C4-2B (cell line): ENCODE measurements around the gene TXNDC11.

ENCODE experiments used
- H3K27ac ChIP-seq: fragments of 450-650 bp; 2 replicates; pipeline ENCODE4 v1.5.1; 2017
- ZFX ChIP-seq: fragments of 450-650 bp; IDR thresholded peaks from 2 replicates; pipeline ENCODE4 v1.6.1; 2017
- TF ChIP-seq, protein P1 (sequence below): fragments of 450-650 bp; conservative IDR thresholded peaks from 2 replicates; pipeline ENCODE4 v1.5.1; 2017; ENCODE audit warnings: mild to moderate bottlenecking

The TXNDC11 gene

DNA sequence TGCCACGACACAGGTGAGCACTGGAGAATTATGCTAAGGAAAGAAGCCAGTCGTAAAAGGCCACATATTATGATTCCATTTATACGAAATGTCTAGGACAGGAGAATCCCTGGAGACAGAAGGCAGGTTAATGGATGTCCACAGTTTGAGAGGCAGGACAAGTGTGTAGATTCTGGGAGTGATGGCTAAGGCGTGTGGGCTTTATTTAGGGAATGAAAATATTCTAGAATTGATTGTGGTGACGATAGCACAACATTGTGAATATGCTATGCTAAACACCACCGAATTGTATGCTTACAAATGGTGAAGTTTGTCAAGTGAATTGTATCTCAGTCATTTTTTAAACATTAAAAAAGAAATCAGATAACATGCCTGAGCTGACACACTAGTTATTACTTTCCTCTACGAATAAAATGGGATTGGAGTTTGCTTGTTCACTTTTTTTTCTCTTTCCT, 5.3 kb upstream of the TXNDC11 start:
- TF ChIP-seq, protein P1, sequence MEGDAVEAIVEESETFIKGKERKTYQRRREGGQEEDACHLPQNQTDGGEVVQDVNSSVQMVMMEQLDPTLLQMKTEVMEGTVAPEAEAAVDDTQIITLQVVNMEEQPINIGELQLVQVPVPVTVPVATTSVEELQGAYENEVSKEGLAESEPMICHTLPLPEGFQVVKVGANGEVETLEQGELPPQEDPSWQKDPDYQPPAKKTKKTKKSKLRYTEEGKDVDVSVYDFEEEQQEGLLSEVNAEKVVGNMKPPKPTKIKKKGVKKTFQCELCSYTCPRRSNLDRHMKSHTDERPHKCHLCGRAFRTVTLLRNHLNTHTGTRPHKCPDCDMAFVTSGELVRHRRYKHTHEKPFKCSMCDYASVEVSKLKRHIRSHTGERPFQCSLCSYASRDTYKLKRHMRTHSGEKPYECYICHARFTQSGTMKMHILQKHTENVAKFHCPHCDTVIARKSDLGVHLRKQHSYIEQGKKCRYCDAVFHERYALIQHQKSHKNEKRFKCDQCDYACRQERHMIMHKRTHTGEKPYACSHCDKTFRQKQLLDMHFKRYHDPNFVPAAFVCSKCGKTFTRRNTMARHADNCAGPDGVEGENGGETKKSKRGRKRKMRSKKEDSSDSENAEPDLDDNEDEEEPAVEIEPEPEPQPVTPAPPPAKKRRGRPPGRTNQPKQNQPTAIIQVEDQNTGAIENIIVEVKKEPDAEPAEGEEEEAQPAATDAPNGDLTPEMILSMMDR, result no peak
- H3K27ac ChIP-seq, result no peak overlapping the region

DNA sequence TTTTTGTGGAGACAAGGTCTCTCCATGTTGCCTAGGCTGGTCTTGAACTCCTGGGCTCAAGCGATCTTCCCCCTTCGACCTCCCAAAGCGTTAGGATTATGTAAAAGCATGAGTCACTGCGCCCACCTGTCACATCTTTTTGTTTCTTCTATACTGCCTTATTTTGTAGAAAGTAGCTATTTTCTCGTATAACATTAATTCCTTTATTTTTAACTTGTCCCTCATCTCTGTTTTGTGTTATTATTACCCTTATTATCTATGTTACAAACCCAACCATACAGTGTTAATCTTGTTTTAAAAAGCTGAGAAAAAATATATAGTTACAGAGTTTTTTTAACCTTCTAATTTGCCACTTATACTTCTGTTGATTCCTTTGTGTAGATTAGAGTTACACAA, 1.4 kb upstream of the TXNDC11 start:
- H3K27ac ChIP-seq, result peak overlapping the region; percentile 98
- TF ChIP-seq ZFX, result no peak
- TF ChIP-seq, protein P1, result no peak

DNA sequence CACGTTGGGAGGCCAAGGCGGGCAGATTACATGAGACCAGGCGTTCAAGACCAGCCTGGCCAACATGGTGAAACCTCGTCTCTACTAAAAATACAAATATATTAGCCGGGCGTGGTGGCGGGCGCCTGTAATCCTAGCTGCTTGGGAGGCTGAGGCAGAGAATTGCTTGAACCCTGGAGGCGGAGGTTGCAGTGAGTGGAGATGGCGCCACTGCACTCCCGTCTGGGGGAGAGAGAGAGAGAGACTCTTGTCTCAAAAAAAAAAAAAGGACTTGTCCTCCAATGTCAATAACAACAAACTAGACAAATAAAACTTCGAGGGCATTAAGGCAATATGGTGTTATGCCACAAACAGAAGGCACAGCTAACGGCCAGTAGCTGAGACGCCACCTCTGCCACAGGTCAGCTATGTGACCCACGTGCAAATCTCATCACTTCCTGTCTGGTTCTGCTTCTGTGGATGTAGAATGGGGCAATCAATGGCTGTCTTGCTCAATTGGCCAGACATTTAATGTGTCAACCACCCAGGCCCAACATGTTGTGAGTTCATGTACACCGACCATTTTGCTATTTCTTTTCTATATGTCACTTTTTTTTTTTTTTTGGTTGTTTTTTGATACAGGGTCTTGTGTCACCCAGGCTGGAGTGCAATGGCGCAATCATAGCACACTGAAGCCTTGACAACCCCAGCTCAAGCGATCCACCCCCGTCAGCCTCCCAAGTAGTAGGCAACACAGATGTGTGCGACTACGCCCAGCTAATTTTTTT, 834 bp upstream of the TXNDC11 start:
- H3K27ac ChIP-seq, result peak overlapping the region; percentile 98
- TF ChIP-seq, protein P1, result no peak
- TF ChIP-seq ZFX, result no peak

DNA sequence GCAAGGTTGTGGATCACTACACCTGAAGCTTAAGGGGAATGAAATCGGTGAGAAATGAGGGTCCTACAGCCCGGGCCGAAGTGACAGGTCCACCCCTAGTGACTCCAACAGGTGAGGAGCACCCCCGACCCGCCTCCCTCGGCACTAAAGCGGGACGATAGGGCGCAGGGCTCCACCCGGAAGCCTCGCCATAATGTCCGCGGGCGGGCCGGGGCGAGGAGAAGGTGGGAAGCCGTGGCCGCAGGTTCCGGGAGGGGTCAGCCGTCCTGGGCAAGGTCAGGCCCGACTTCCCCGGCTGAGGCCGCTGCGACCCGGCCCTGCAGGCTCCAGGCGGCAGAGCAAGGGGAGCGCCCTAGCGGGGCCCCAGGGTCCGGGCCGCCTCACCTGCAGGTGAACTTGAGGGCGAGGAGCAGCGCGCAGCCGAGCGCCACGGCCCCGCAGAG, 543 bp downstream of the TXNDC11 start:
- peak overlapping the region; percentile 98 for H3K27ac ChIP-seq
- no peak for TF ChIP-seq ZFX
- TF ChIP-seq, protein P1, result no peak; the same call in 1 of the 2 replicates

DNA sequence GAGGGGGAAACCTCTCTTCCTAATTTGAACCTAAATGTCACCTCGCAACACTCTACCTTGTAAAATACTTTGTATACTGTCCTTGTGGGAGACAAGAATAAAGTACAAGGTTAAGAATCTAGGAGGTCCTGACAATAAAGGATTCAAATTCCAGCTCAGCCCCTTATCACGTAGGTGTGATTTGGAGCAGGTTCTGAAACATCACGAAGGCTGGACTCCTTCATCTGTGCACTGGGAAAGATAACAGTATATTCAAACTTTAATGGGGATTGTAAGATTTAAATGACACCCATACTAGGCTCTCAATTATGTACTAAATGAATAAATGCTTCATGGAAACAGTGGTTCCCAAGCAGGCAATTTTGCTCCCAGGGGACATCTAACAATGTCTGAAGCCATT, 2.1 kb downstream of the TXNDC11 start:
- H3K27ac ChIP-seq, result no peak overlapping the region
- TF ChIP-seq, protein P1, result no peak
- no peak for TF ChIP-seq ZFX

DNA sequence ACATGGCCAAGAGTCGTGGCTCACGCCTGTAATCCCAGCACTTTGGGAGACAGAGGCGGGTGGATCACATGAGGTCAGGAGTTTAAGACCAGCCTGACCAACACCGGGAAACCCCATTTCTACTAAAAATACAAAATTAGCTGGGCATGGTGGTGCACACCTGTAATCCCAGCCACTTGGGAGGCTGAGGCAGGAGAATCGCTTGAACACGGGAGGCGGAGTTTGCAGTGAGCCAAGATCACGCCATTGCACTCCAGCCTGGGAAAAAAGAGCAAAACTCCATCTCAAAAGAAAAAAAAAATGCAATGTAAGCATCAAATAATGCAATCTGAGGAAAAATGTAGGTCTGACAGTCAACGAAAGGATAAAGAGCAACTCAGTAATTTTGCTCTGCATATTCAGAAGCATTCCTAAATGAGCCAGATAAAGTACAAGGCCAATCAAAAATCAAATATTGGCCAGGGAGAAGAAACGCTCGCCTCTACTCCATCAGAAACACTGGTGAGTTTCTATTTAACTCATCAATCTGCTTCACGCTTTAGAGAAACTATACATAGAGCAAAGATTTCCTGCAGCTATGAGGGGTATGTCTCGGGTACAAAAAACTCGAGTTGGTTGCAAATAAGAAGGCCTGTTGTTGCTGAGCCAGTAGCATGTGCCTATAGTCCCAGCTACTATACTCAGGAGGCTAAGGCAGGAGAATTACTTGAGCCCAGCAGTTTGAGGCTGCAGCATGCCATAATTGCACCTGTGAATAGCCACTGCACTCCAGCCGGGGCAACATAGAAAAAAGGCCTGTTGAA, 3.7 kb downstream of the TXNDC11 start:
- no peak overlapping the region for H3K27ac ChIP-seq
- TF ChIP-seq ZFX, result no peak
- TF ChIP-seq, protein P1, result no peak

DNA sequence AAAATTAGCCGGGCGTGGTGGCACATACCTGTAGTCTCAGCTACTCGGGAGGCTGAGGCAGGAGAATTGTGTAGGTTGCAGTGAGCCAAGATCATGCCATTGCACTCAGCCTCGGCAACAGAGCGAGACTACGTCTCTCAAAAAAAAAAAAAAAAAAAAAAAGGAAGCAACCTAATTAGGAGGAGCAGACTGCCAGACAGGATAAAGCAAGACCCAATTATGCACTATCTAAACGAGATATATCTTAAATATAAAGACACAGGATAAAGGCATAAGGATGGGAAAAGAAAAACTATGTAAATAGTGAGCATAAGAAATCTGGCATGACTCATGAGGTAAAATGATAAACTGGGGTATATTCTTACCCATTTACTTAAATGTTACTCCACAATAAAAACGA, 4.9 kb downstream of the TXNDC11 start:
- no peak overlapping the region for H3K27ac ChIP-seq
- TF ChIP-seq ZFX, result no peak
- TF ChIP-seq, protein P1, result no peak
